IPS DF 6.9 (cell line): ENCODE measurements around the gene KRTAP17-1.

Experiments used
- DNase-seq: peaks from one replicate; pipeline ENCODE4 v3.0.0-alpha.2; 2013; ENCODE audit warnings: low read depth, low spot score
- H3K27ac ChIP-seq: one replicate; pipeline ENCODE4 v1.5.1; 2013; ENCODE audit warnings: low read length, control low read depth
- H3K27me3 ChIP-seq: 2 replicates; pipeline ENCODE4 v1.6.1; 2013; ENCODE audit warnings: mild to moderate bottlenecking, low read length; ENCODE audit not compliant: control insufficient read depth, insufficient read depth
- H3K36me3 ChIP-seq: 2 replicates; pipeline ENCODE4 v1.6.1; 2013; ENCODE audit warnings: low read length; ENCODE audit not compliant: control insufficient read depth, insufficient read depth
- H3K4me1 ChIP-seq: 2 replicates; pipeline ENCODE4 v1.6.1; 2013; ENCODE audit warnings: low read length; ENCODE audit not compliant: control insufficient read depth, insufficient read depth
- H3K4me3 ChIP-seq: 2 replicates; pipeline ENCODE4 v1.5.1; 2013; ENCODE audit warnings: mild to moderate bottlenecking, low read length
- H3K9me3 ChIP-seq: 2 replicates; pipeline ENCODE4 v1.6.1; 2013; ENCODE audit warnings: low read length, inconsistent platforms; ENCODE audit not compliant: control insufficient read depth, insufficient read depth
- WGBS: extraction: QIAGEN DNeasy Blood & Tissue Kit; methylation state at CpG from one replicate; pipeline ENCODE4 v1.1.7; 2013; ENCODE audit warnings: mixed read lengths, missing lambda C conversion rate; ENCODE audit not compliant: insufficient read length, insufficient coverage; 5-methylcytosine and 5-hydroxymethylcytosine counted together

The KRTAP17-1 gene

GRCh38 chr17:41343029-41343428, 27.5 kb upstream of the KRTAP17-1 start:
- WGBS, result no CpG with 5 or more reads among the region's 3 CpGs

GRCh38 chr17:41340934-41341861, 25.7 kb upstream of the KRTAP17-1 start:
- no peaks in the 10 kb centered on the region for H3K9me3 ChIP-seq
- no CpG with 5 or more reads among the region's 7 CpGs for whole genome bisulfite sequencing
- no peak for DNase-seq
- no peaks in the 10 kb centered on the region for H3K4me1 ChIP-seq
- no peak overlapping the region for H3K4me3 ChIP-seq
- H3K27me3 ChIP-seq, result no peaks in the 10 kb centered on the region
- no peak overlapping the region for H3K27ac ChIP-seq
- H3K36me3 ChIP-seq, result no peaks in the 10 kb centered on the region

More at GRCh38 chr17:41343029-41343428, 27.5 kb upstream of the KRTAP17-1 start:
- no peak for DNase-seq
- H3K36me3 ChIP-seq, result no peaks in the 10 kb centered on the region
- no peak overlapping the region for H3K27ac ChIP-seq
- H3K9me3 ChIP-seq, result no peaks in the 10 kb centered on the region
- H3K4me1 ChIP-seq, result no peaks in the 10 kb centered on the region
- H3K27me3 ChIP-seq, result no peaks in the 10 kb centered on the region
- H3K4me3 ChIP-seq, result no peak overlapping the region

- no CpG with 5 or more reads among the region's 3 CpGs for WGBS
- Histone ChIP-seq H3K9me3 (no peaks in the 10 kb centered on the region), H3K4me1 (no peaks in the 10 kb centered on the region), H3K36me3 (no peaks in the 10 kb centered on the region), H3K4me3 (no peak overlapping the region), H3K27me3 (no peaks in the 10 kb centered on the region), H3K27ac (no peak overlapping the region)
- no peak for DNase-seq
Observed at GRCh38 chr17:41340494-41340893, 25.0 kb upstream of the KRTAP17-1 start.

- no peak for DNase-seq
- Histone ChIP-seq H3K4me3 (no peak overlapping the region), H3K4me1 (no peaks in the 10 kb centered on the region), H3K9me3 (no peaks in the 10 kb centered on the region), H3K36me3 (no peaks in the 10 kb centered on the region), H3K27ac (no peak overlapping the region), H3K27me3 (no peaks in the 10 kb centered on the region)
- WGBS, result no CpG with 5 or more reads among the region's 2 CpGs
Observed at GRCh38 chr17:41339571-41340172, 24.2 kb upstream of the KRTAP17-1 start.

- H3K27me3 ChIP-seq, result no peaks in the 10 kb centered on the region
- no peaks in the 10 kb centered on the region for H3K36me3 ChIP-seq
- no peaks in the 10 kb centered on the region for H3K4me1 ChIP-seq
- no peak for DNase-seq
- H3K4me3 ChIP-seq, result no peak overlapping the region
- no peak overlapping the region for H3K27ac ChIP-seq
- H3K9me3 ChIP-seq, result no peaks in the 10 kb centered on the region
- no CpG with 5 or more reads among the region's 5 CpGs for WGBS
Observed at GRCh38 chr17:41338961-41339485, 23.5 kb upstream of the KRTAP17-1 start.

GRCh38 chr17:41335747-41336146, 20.2 kb upstream of the KRTAP17-1 start:
- WGBS, result no CpG with 5 or more reads among the region's 1 CpG

GRCh38 chr17:41334385-41335305, 19.1 kb upstream of the KRTAP17-1 start:
- no peaks in the 10 kb centered on the region for H3K36me3 ChIP-seq
- H3K9me3 ChIP-seq, result no peaks in the 10 kb centered on the region
- no peak overlapping the region for H3K4me3 ChIP-seq
- no peaks in the 10 kb centered on the region for H3K27me3 ChIP-seq
- no CpG with 5 or more reads among the region's 6 CpGs for WGBS
- no peak overlapping the region for H3K27ac ChIP-seq
- no peak for DNase-seq
- no peaks in the 10 kb centered on the region for H3K4me1 ChIP-seq

More at GRCh38 chr17:41335747-41336146, 20.2 kb upstream of the KRTAP17-1 start:
- Histone ChIP-seq H3K27ac (no peak overlapping the region), H3K27me3 (no peaks in the 10 kb centered on the region), H3K4me3 (no peak overlapping the region), H3K9me3 (no peaks in the 10 kb centered on the region), H3K4me1 (no peaks in the 10 kb centered on the region), H3K36me3 (no peaks in the 10 kb centered on the region)
- no peak for DNase-seq

GRCh38 chr17:41333836-41334235, 18.3 kb upstream of the KRTAP17-1 start:
- Histone ChIP-seq H3K4me3 (no peak overlapping the region), H3K27me3 (no peaks in the 10 kb centered on the region), H3K27ac (no peak overlapping the region), H3K36me3 (no peaks in the 10 kb centered on the region), H3K4me1 (no peaks in the 10 kb centered on the region), H3K9me3 (no peaks in the 10 kb centered on the region)
- no CpG with 5 or more reads among the region's 3 CpGs for WGBS
- DNase-seq, result no peak

GRCh38 chr17:41333098-41333497, 17.6 kb upstream of the KRTAP17-1 start:
- no peak for DNase-seq
- Histone ChIP-seq H3K27me3 (no peaks in the 10 kb centered on the region), H3K27ac (no peak overlapping the region), H3K4me1 (no peaks in the 10 kb centered on the region), H3K9me3 (no peaks in the 10 kb centered on the region), H3K36me3 (no peaks in the 10 kb centered on the region), H3K4me3 (no peak overlapping the region)
- no CpG with 5 or more reads among the region's 5 CpGs for WGBS

GRCh38 chr17:41332239-41332638, 16.7 kb upstream of the KRTAP17-1 start:
- no CpG with 5 or more reads among the region's 2 CpGs for WGBS

More at GRCh38 chr17:41332239-41332638, 16.7 kb upstream of the KRTAP17-1 start:
- DNase-seq, result no peak
- Histone ChIP-seq H3K27ac (no peak overlapping the region), H3K9me3 (no peaks in the 10 kb centered on the region), H3K27me3 (no peaks in the 10 kb centered on the region), H3K36me3 (no peaks in the 10 kb centered on the region), H3K4me1 (no peaks in the 10 kb centered on the region), H3K4me3 (no peak overlapping the region)
